H1 (cell line): ENCODE measurements around the gene HMGB4. TPM values are rescaled to one million over a fixed set of nuclear protein-coding genes. Genes with fewer than 3 reads are reported as not detected.

Experiments used
- CHD7 ChIP-seq: fragments of 300-600 bp; sonication (generic); IDR thresholded peaks from 2 replicates; pipeline ENCODE4 v1.7.1; 2012; ENCODE audit warnings: low read length, moderate library complexity, mild to moderate bottlenecking, inconsistent platforms; ENCODE audit not compliant: insufficient replicate concordance
- NRF1 ChIP-seq: IDR thresholded peaks from 2 replicates; pipeline ENCODE4 v1.6.1; 2011; ENCODE audit warnings: mild to moderate bottlenecking, low read depth, low read length, improper control_type of control experiment
- SIX5 ChIP-seq: IDR thresholded peaks from 2 replicates; pipeline ENCODE4 v1.6.1; 2011; ENCODE audit warnings: mild to moderate bottlenecking, low read depth, low read length
- SP2 ChIP-seq: IDR thresholded peaks from 2 replicates; pipeline ENCODE4 v1.6.1; 2012; ENCODE audit warnings: mild to moderate bottlenecking, low read length, inconsistent platforms
- SUZ12 ChIP-seq: fragments of 200-600 bp; sonication (generic); IDR thresholded peaks from 2 replicates; pipeline ENCODE4 v1.6.1; 2012; ENCODE audit warnings: mild to moderate bottlenecking, inconsistent platforms, low read length, moderate library complexity, mixed read lengths
- polyA plus RNA-seq, 7 experiments: library from polyadenylated mRNA; depleted of rRNA in 3 of 7; stranded (reverse) in 5 of 7; unstranded in 2 of 7; fragments of >200 nt in 5 of 7; fragments of 200-250 nt in 2 of 7; gene quantifications; 1 replicate in 5 of 7; 2 replicates in 1 of 7; 4 replicates in 1 of 7; pipeline versions ENCODE4 v1.2.1 to v1.2.3, GENCODE V29; 2011 to 2013; ENCODE audit warnings: missing spikeins in 2 of 7, mixed read lengths in 2 of 7
- total RNA-seq: library from RNA; stranded (reverse); fragmentation: NEBNext Ultra II Directional; extraction: Animal tissue kit (Norgen Biotek cat#: 25700); gene quantifications from 2 replicates; pipeline ENCODE4 v1.2.1, GENCODE V29; 2021

HMGB4 gene
- total and polyA plus RNA-seq, 2 of the 8 experiments (the other 6 are each of a cell fraction or from before 2014, with no cell fraction given): not detected

- no peak for TF ChIP-seq CHD7
- TF ChIP-seq SP2: no peak
- TF ChIP-seq NRF1: no peak
- TF ChIP-seq SIX5: no peak
- TF ChIP-seq SUZ12: no peak
Measured at GRCh38 chr1:33893147-33893830, 29.4 kb downstream of the HMGB4 start (continued).
